Measurements from ENCODE around the gene PRR15.
A peak's percentile ranks its signal among the peaks of the same experiment; 100 is the strongest.

The PRR15 gene

DNA sequence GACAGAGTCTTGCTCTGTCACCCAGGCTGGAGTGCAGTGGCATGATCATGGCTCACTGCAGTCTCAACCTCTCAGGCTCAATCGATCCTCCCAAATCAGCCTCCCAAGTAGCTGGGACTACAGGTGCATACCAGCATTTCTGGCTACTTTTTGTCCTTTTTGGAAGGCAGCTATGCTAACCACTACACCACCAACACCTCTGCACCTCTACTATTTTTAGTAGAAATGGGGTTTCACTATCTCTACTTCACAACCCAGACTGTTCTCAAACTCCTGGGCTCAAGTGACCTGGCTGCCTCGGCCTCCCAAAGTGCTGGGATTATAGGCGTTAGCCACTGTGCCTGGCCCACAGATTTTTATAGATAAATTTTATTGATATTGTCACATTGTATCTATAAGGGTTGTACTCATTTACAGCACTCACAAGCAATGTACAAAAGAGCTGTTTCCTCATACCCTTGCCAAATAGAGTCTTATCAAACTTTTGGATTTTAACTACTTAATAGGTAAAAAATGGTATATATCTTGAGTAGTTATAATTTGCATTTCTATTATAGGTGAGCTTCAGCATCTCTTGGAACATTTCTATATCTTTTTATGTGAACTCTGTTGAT lies 23.7 kb downstream of the PRR15 start:
- TF ChIP-seq, protein P1, sequence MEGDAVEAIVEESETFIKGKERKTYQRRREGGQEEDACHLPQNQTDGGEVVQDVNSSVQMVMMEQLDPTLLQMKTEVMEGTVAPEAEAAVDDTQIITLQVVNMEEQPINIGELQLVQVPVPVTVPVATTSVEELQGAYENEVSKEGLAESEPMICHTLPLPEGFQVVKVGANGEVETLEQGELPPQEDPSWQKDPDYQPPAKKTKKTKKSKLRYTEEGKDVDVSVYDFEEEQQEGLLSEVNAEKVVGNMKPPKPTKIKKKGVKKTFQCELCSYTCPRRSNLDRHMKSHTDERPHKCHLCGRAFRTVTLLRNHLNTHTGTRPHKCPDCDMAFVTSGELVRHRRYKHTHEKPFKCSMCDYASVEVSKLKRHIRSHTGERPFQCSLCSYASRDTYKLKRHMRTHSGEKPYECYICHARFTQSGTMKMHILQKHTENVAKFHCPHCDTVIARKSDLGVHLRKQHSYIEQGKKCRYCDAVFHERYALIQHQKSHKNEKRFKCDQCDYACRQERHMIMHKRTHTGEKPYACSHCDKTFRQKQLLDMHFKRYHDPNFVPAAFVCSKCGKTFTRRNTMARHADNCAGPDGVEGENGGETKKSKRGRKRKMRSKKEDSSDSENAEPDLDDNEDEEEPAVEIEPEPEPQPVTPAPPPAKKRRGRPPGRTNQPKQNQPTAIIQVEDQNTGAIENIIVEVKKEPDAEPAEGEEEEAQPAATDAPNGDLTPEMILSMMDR (IDR thresholded peaks at IDR 0.05; ENCODE audit: extremely low read depth, insufficient read depth, missing control alignments), result no peak
- no peak for DNase-seq (ENCODE audit: low spot score)
- in situ Hi-C loops (cut with MboI; ENCODE audit: low pct_unique_long_range_greater_than_20kb, low sequenced_read_pairs, unreplicated experiment), result no loop called here

DNA sequence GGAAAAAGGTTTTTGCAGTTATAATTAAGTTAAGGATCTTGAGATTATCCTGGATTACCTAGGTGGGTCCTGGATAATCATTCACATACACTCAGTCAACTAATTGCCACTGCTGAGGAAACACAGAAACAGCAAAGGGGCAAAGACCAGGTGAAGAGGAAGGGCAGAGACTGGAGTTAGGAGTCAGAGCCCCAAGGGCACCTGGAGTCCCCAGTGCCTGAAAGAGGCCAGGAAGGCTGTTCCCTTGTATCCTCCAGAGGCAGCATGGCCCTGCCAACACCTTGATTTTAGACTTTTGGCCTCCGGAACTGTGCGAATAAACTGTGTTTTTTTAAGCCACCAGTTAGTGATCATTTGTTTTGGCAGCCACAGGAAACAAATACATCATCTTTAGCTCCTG lies 24.6 kb downstream of the PRR15 start:
- TF ChIP-seq, protein P1 (IDR thresholded peaks at IDR 0.05; ENCODE audit: extremely low read depth, insufficient read depth, missing control alignments), result no peak
- DNase-seq (ENCODE audit: low spot score), result no peak
- in situ Hi-C loops (cut with MboI; ENCODE audit: low pct_unique_long_range_greater_than_20kb, low sequenced_read_pairs, unreplicated experiment), result no loop called here

DNA sequence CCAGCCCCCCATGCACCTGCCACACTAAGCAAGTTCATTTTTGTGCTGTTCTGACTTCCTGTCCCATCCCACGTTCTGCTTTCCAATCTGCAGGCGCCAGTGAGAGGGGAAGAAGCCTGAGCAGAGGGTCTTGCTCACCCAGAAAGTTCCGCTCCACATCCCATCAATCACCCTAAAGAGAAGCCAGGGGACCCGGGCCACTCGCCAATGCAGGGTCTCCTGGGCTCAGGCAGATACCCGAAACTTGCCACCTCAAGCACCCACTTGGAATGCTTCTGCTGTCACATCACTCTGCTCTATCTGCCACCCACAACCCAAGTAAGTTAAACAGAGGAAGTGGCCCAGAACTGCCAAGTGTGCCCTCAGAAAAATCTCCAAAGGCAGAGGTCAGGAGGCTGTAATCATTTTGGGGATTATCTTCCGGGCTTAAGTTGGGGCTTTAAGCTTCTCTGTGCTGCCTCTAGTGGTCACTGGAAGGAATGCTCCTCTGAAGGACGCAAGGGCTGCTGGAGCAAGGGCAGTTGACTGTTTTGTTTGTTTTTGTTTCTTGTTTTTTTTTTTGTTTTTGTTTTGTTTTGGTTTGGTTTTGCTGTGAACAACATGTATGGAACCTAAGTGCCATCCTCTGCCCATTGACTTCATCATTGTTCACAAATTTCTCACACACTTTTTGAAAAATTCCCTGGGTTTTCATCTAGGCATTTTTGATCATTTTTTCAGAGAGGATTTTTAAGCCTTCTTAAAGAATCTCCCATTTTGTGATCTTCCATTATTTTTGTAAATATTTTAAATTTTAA lies 25.5 kb downstream of the PRR15 start:
- peak; percentile 62 for DNase-seq (ENCODE audit: low spot score)
- in situ Hi-C loops (cut with MboI; ENCODE audit: low pct_unique_long_range_greater_than_20kb, low sequenced_read_pairs, unreplicated experiment), result no loop called here
- TF ChIP-seq, protein P1 (IDR thresholded peaks at IDR 0.05; ENCODE audit: extremely low read depth, insufficient read depth, missing control alignments), result peak; percentile 74

DNA sequence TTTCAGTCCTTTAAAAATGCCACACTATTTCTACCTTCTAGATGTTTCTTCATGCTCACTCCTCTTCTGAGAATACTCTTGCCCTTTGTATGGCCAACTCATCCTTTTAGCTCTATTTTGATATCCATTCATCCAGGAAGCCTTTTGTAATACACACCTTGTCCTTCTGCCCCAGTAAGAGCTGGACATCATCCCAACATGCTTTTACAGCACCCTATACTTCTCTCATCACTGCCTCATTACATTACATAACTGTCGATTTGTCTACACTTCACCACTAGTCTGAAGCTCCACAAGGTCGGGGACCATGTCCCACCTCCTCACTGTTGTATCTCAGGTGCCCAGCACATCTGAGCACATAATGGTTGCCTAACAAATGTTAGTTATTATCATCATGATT lies 29.2 kb downstream of the PRR15 start:
- TF ChIP-seq, protein P1 (IDR thresholded peaks at IDR 0.05; ENCODE audit: extremely low read depth, insufficient read depth, missing control alignments), result no peak
- DNase-seq (ENCODE audit: low spot score), result no peak
- in situ Hi-C loops (cut with MboI; ENCODE audit: low pct_unique_long_range_greater_than_20kb, low sequenced_read_pairs, unreplicated experiment), result no loop called here

DNA sequence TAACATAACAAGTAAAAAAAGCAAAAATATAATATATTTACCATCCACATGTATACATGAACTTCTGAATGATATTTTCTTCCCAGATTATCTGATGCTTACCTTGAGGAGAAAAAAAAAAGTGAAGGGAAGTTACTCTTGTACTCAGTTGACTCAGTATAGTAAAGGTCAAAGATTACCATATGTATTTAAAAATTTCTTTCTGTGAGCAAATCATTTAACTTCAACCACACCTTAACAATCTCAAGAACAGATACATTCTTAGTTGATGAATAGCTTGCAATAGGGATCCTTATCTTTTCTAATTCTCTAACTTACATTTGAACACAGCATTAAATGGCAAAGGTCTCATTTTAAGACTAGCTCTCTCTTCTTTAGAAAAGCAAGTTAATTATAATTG lies 29.8 kb downstream of the PRR15 start:
- no peak for DNase-seq (ENCODE audit: low spot score)
- TF ChIP-seq, protein P1 (IDR thresholded peaks at IDR 0.05; ENCODE audit: extremely low read depth, insufficient read depth, missing control alignments), result no peak
- in situ Hi-C loops (cut with MboI; ENCODE audit: low pct_unique_long_range_greater_than_20kb, low sequenced_read_pairs, unreplicated experiment), result no loop called here

DNA sequence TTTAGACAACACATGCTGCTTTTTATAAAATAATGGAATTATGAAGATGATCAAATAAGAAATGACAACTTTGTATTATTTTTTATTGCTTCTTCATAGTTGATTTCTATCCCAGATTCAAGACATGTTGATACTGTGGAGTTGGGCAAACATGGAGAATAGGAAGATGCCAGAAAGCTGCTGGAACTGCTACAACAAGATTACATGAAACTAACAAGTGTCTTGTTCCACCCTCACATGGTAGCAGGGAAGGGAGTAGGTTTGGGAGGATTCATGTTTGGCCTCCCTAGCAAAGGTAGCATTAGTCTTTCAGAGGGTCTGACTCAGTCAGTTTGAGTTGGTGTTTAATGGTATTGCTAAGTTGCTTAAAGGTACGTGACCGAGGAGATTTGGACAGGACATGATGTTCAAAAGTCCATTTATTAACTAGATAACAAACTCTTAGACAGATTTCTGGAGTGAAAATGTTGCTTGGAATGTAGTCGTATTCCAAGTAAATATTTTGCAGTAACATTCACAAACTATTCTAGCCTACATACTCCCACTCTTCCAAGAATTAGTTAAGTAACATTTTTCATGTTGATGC lies 33.1 kb downstream of the PRR15 start:
- TF ChIP-seq, protein P1 (IDR thresholded peaks at IDR 0.05; ENCODE audit: extremely low read depth, insufficient read depth, missing control alignments), result no peak
- in situ Hi-C loops (cut with MboI; ENCODE audit: low pct_unique_long_range_greater_than_20kb, low sequenced_read_pairs, unreplicated experiment), result no loop called here
- no peak for DNase-seq (ENCODE audit: low spot score)

Data from GM13977 (cell line).